HepG2 (cell line): Measurements from ENCODE around the gene RSAD1. TPM values are rescaled to one million over a fixed set of nuclear protein-coding genes. Genes with fewer than 3 reads are reported as not detected.

Experiments
- DMAP1 ChIP-seq: IDR thresholded peaks from 2 replicates; pipeline ENCODE4 v1.6.1; 2016
- HNRNPLL ChIP-seq: fragments of 200-400 bp; formaldehyde crosslinking; IDR thresholded peaks from 2 replicates; pipeline ENCODE4 v1.6.1; 2017; ENCODE audit warnings: mild to moderate bottlenecking, low read depth, low read length; ENCODE audit not compliant: poor library complexity, severe bottlenecking
- KDM1A ChIP-seq: IDR thresholded peaks from 2 replicates; pipeline ENCODE4 v1.6.1; 2016; ENCODE audit warnings: missing compliant biosample characterization
- NFKB2 ChIP-seq: sonication (generic); formaldehyde crosslinking; IDR thresholded peaks from 2 replicates; pipeline ENCODE4 v1.4.0; 2020; ENCODE audit warnings: missing genetic modification reagents, borderline replicate concordance
- SP1 ChIP-seq, 2 experiments: fragments of 450-650 bp in 1 of 2; sonication (generic) in 1 of 2; formaldehyde crosslinking in 1 of 2; IDR thresholded peaks; 2 replicates each; pipeline versions ENCODE4 v1.4.0 to v1.6.1; 2016 to 2020; ENCODE audit warnings: missing genetic modification reagents in 1 of 2
- ZNF431 ChIP-seq: sonication (generic); formaldehyde crosslinking; IDR thresholded peaks from 2 replicates; pipeline ENCODE4 v1.9.0; 2022; ENCODE audit warnings: missing genetic modification reagents, low read depth, mild to moderate bottlenecking, borderline replicate concordance
- ZNF552 ChIP-seq: sonication (generic); formaldehyde crosslinking; IDR thresholded peaks from 2 replicates; pipeline ENCODE4 v1.9.0; 2022; ENCODE audit warnings: missing genetic modification reagents, mild to moderate bottlenecking, borderline replicate concordance
- ZNF776 ChIP-seq: sonication (generic); formaldehyde crosslinking; IDR thresholded peaks from 2 replicates; pipeline ENCODE4 v1.4.0; 2020; ENCODE audit warnings: mild to moderate bottlenecking, missing genetic modification reagents
- ZSCAN25 ChIP-seq: sonication (generic); formaldehyde crosslinking; IDR thresholded peaks from 2 replicates; pipeline ENCODE4 v1.8.0; 2022; ENCODE audit warnings: mild to moderate bottlenecking, missing genetic modification reagents
- polyA plus RNA-seq, 8 experiments: library from polyadenylated mRNA; depleted of rRNA in 3 of 8; stranded (reverse) in 7 of 8; unstranded in 1 of 8; fragments of >200 nt; fragmentation: Illumina TruSeq in 4 of 8; extraction: Trizol in 4 of 8; gene quantifications; 2 replicates each; pipeline versions ENCODE4 v1.2.1 to v1.2.3, GENCODE V29; 2011 to 2016; ENCODE audit warnings: low read depth in 4 of 8, missing spikeins in 1 of 8, mixed read lengths in 1 of 8; ENCODE audit not compliant: insufficient read depth in 1 of 8
- total RNA-seq, 5 experiments: library from RNA; depleted of rRNA; stranded (reverse); fragments of >200 nt; fragmentation: Illumina TruSeq; extraction: Trizol; gene quantifications; 2 replicates each; pipeline ENCODE4 v1.2.3, GENCODE V29; 2016; ENCODE audit warnings: low read depth in 1 of 5
- TF ChIP-seq, protein P1 (sequence below): fragments of 450-650 bp; IDR thresholded peaks from 2 replicates; pipeline ENCODE4 v1.6.1; 2016
- TF ChIP-seq, protein P2 (sequence below): sonication (generic); formaldehyde crosslinking; conservative IDR thresholded peaks from 2 replicates; pipeline ENCODE4 v1.4.0; 2020; ENCODE audit warnings: missing genetic modification reagents
- TF ChIP-seq, protein P3 (sequence below): sonication (generic); formaldehyde crosslinking; IDR thresholded peaks from 2 replicates; pipeline ENCODE4 v1.5.1; 2020; ENCODE audit warnings: missing genetic modification reagents, mild to moderate bottlenecking, borderline replicate concordance
- TF ChIP-seq, protein P4 (sequence below): IDR thresholded peaks from 2 replicates; pipeline ENCODE4 v1.6.1; 2016; ENCODE audit warnings: missing genetic modification reagents, missing compliant biosample characterization
- TF ChIP-seq, protein P5 (sequence below), 2 experiments: fragments of 450-650 bp in 1 of 2; sonication (generic) in 1 of 2; formaldehyde crosslinking; IDR thresholded peaks; 2 replicates each; pipeline versions ENCODE4 v1.5.0 to v1.8.0; 2020 to 2022; ENCODE audit warnings: mild to moderate bottlenecking in 1 of 2, missing genetic modification reagents in 1 of 2
- TF ChIP-seq, protein P6 (sequence below): sonication (generic); formaldehyde crosslinking; IDR thresholded peaks from 2 replicates; pipeline ENCODE4 v1.5.1; 2020; ENCODE audit warnings: mild to moderate bottlenecking, missing genetic modification reagents, borderline replicate concordance

The RSAD1 gene
- total and polyA plus RNA-seq, 2 of the 13 experiments (the other 11 are each of a cell fraction or from before 2014, with no cell fraction given), result 22.7 to 27.7 TPM

DNA sequence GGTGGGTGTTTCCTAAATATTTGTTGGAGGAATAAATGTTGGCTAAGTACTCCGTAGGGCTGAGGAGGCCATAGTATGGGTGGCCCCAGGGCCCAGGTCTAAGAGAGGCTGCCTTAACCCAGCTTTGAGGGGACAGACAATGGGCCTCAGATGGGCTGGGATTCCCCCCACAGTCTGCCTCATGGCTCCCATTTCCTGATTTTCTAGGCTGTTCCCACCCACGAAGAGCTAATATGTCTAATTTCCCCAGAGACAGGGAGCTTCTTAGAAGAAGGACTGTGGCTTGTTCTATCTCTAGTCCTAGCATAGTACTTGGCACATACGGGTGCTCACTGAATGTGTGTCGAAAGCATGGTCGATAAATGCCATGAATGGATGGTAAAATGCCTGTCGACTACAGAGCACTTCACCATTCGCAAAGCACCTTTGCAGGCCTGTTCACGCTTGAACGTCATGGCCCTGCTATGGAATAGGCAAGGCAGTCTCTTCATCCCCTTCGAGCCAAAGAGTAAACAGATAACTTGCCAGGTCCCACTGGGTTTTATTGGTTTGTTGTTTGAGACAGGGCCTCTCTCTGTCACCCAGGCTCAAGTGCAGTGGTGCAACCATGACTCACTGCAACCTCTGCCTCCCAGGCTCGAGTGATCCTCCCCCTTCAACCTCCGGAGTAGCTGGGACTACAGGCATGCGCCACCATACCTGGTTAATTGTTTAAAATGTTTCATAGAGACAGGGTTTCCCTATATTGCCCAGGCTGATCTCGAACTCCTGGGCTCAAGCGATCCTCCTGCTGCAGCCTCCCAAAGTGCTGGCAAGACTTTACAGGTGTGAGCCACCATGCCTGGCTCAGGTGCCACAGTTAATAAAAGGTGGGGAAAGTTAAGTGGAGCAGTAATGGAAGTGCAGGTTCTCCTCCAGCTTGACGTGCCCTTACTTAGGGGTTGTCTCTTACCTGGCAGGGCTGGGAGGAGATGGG lies 19.7 kb upstream of the RSAD1 start (continued):
- TF ChIP-seq, protein P1, sequence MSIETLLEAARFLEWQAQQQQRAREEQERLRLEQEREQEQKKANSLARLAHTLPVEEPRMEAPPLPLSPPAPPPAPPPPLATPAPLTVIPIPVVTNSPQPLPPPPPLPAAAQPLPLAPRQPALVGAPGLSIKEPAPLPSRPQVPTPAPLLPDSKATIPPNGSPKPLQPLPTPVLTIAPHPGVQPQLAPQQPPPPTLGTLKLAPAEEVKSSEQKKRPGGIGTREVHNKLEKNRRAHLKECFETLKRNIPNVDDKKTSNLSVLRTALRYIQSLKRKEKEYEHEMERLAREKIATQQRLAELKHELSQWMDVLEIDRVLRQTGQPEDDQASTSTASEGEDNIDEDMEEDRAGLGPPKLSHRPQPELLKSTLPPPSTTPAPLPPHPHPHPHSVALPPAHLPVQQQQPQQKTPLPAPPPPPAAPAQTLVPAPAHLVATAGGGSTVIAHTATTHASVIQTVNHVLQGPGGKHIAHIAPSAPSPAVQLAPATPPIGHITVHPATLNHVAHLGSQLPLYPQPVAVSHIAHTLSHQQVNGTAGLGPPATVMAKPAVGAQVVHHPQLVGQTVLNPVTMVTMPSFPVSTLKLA, result no peak
- TF ChIP-seq ZNF552 (CRISPR knock-in tag), result no peak
- no peak for TF ChIP-seq SP1 (IDR thresholded peaks at IDR 0.05)
- no peak for TF ChIP-seq SP1 (CRISPR knock-in tag; IDR thresholded peaks at IDR 0.05)
- TF ChIP-seq, protein P2, sequence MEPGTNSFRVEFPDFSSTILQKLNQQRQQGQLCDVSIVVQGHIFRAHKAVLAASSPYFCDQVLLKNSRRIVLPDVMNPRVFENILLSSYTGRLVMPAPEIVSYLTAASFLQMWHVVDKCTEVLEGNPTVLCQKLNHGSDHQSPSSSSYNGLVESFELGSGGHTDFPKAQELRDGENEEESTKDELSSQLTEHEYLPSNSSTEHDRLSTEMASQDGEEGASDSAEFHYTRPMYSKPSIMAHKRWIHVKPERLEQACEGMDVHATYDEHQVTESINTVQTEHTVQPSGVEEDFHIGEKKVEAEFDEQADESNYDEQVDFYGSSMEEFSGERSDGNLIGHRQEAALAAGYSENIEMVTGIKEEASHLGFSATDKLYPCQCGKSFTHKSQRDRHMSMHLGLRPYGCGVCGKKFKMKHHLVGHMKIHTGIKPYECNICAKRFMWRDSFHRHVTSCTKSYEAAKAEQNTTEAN (CRISPR knock-in tag), result peak; percentile 53; the same call in 1 of the 2 replicates
- TF ChIP-seq KDM1A (CRISPR knock-in tag), result 0 out of 2 replicates have a peak, but pooled peaks have one; percentile 36
- TF ChIP-seq, protein P3, sequence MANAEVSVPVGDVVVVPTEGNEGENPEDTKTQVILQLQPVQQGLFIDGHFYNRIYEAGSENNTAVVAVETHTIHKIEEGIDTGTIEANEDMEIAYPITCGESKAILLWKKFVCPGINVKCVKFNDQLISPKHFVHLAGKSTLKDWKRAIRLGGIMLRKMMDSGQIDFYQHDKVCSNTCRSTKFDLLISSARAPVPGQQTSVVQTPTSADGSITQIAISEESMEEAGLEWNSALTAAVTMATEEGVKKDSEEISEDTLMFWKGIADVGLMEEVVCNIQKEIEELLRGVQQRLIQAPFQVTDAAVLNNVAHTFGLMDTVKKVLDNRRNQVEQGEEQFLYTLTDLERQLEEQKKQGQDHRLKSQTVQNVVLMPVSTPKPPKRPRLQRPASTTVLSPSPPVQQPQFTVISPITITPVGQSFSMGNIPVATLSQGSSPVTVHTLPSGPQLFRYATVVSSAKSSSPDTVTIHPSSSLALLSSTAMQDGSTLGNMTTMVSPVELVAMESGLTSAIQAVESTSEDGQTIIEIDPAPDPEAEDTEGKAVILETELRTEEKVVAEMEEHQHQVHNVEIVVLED (CRISPR knock-in tag), result no peak; the same call in 1 of the 2 replicates
- TF ChIP-seq ZNF776, result peak; percentile 1; the same call in 1 of the 2 replicates
- TF ChIP-seq, protein P4, sequence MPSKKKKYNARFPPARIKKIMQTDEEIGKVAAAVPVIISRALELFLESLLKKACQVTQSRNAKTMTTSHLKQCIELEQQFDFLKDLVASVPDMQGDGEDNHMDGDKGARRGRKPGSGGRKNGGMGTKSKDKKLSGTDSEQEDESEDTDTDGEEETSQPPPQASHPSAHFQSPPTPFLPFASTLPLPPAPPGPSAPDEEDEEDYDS (CRISPR knock-in tag), result peak; percentile 66
- peak; percentile 32; the same call in 1 of the 2 replicates for TF ChIP-seq DMAP1 (CRISPR knock-in tag)
- TF ChIP-seq ZSCAN25 (CRISPR knock-in tag), result no peak
- TF ChIP-seq, protein P5, sequence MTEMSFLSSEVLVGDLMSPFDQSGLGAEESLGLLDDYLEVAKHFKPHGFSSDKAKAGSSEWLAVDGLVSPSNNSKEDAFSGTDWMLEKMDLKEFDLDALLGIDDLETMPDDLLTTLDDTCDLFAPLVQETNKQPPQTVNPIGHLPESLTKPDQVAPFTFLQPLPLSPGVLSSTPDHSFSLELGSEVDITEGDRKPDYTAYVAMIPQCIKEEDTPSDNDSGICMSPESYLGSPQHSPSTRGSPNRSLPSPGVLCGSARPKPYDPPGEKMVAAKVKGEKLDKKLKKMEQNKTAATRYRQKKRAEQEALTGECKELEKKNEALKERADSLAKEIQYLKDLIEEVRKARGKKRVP (CRISPR knock-in tag; IDR thresholded peaks at IDR 0.05), result peak in 1 of 2 experiments; percentile 92; a peak in 2 of 4 replicates
- peak; percentile 76 for TF ChIP-seq ZNF431 (CRISPR knock-in tag)
- no peak; the same call in 1 of the 2 replicates for TF ChIP-seq NFKB2
- TF ChIP-seq, protein P6, sequence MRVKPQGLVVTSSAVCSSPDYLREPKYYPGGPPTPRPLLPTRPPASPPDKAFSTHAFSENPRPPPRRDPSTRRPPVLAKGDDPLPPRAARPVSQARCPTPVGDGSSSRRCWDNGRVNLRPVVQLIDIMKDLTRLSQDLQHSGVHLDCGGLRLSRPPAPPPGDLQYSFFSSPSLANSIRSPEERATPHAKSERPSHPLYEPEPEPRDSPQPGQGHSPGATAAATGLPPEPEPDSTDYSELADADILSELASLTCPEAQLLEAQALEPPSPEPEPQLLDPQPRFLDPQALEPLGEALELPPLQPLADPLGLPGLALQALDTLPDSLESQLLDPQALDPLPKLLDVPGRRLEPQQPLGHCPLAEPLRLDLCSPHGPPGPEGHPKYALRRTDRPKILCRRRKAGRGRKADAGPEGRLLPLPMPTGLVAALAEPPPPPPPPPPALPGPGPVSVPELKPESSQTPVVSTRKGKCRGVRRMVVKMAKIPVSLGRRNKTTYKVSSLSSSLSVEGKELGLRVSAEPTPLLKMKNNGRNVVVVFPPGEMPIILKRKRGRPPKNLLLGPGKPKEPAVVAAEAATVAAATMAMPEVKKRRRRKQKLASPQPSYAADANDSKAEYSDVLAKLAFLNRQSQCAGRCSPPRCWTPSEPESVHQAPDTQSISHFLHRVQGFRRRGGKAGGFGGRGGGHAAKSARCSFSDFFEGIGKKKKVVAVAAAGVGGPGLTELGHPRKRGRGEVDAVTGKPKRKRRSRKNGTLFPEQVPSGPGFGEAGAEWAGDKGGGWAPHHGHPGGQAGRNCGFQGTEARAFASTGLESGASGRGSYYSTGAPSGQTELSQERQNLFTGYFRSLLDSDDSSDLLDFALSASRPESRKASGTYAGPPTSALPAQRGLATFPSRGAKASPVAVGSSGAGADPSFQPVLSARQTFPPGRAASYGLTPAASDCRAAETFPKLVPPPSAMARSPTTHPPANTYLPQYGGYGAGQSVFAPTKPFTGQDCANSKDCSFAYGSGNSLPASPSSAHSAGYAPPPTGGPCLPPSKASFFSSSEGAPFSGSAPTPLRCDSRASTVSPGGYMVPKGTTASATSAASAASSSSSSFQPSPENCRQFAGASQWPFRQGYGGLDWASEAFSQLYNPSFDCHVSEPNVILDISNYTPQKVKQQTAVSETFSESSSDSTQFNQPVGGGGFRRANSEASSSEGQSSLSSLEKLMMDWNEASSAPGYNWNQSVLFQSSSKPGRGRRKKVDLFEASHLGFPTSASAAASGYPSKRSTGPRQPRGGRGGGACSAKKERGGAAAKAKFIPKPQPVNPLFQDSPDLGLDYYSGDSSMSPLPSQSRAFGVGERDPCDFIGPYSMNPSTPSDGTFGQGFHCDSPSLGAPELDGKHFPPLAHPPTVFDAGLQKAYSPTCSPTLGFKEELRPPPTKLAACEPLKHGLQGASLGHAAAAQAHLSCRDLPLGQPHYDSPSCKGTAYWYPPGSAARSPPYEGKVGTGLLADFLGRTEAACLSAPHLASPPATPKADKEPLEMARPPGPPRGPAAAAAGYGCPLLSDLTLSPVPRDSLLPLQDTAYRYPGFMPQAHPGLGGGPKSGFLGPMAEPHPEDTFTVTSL (CRISPR knock-in tag), result peak; percentile 81
- no peak for TF ChIP-seq HNRNPLL
